Right lobe of liver (tissue), 4 donors: ENCODE data around the gene CD7.

Experiments
- CTCF ChIP-seq, 4 donors: fragments of 200-600 bp in 3 of 4; fragments of 450-650 bp in 1 of 4; IDR thresholded peaks; one replicate each; pipeline versions ENCODE4 v1.5.1 to v1.8.0; 2016 to 2022; ENCODE audit warnings: antibody characterized with exemption in 4 of 4, mild to moderate bottlenecking in 2 of 4
- POLR2A ChIP-seq: fragments of 450-650 bp; IDR thresholded peaks from one replicate; pipeline ENCODE4 v1.6.1; 2017; ENCODE audit warnings: antibody characterized with exemption, mild to moderate bottlenecking
- donor health status: DM: no; HTN: no; CAD: no.
- donor health status: DM: no; HTN: no; CAD: no.
- donor health status: DM: no; HTN: yes; CAD: no.

- peak; percentile 84 for TF ChIP-seq POLR2A
- no peak for TF ChIP-seq CTCF (IDR thresholded peaks at IDR 0.05)
Measured at GRCh38 chr17:82297714-82298537, 19.5 kb downstream of the CD7 start.
